Esophagus muscularis mucosa (tissue), 4 donors: ENCODE results near the gene DUXA. TPM values are rescaled to one million over a fixed set of nuclear protein-coding genes. Genes with fewer than 3 reads are reported as not detected.
"Not testable (repeated sequence)": the region's sequence is repeated elsewhere in the genome, so short reads cannot be mapped to it uniquely, and the experiment has no call there.

Experiments
- DNase-seq: peaks from one replicate; pipeline ENCODE4 v3.0.0-alpha.2; 2017; ENCODE audit errors: extremely low spot score
- H3K27ac ChIP-seq, 4 donors: fragments of 200-600 bp; sonication (generic); replicated peaks in 1 of 4; 1 replicate in 3 of 4; 2 replicates in 1 of 4; pipeline ENCODE4 v1.5.1; 2016 to 2019; ENCODE audit warnings: mild to moderate bottlenecking in 1 of 4
- H3K27me3 ChIP-seq, 4 donors: fragments of 200-600 bp; sonication (generic); one replicate each; pipeline versions ENCODE4 v1.5.1 to v1.6.0; 2016 to 2019
- H3K36me3 ChIP-seq, 4 donors: fragments of 200-600 bp; sonication (generic); one replicate each; pipeline ENCODE4 v1.5.1; 2016 to 2019
- H3K4me1 ChIP-seq, 4 donors: fragments of 200-600 bp; sonication (generic); one replicate each; pipeline ENCODE4 v1.5.1; 2016 to 2019
- H3K4me3 ChIP-seq, 4 donors: fragments of 200-600 bp; sonication (generic); 1 replicate in 2 of 4; 2 replicates in 2 of 4; pipeline ENCODE4 v1.5.1; 2016 to 2019; ENCODE audit warnings: mild to moderate bottlenecking in 4 of 4, moderate library complexity in 1 of 4
- H3K9me3 ChIP-seq, 4 donors: fragments of 200-600 bp; sonication (generic); 1 replicate in 3 of 4; 2 replicates in 1 of 4; pipeline ENCODE4 v1.5.1; 2016 to 2019
- EP300 ChIP-seq: sonication (generic); formaldehyde crosslinking; IDR thresholded peaks from one replicate; pipeline ENCODE4 v1.6.1; 2017; ENCODE audit warnings: antibody characterized with exemption
- POLR2A ChIP-seq: fragments of 450-650 bp; IDR thresholded peaks from one replicate; pipeline ENCODE4 v1.6.1; 2017; ENCODE audit warnings: antibody characterized with exemption, moderate library complexity, mild to moderate bottlenecking, low read depth
- POLR2AphosphoS5 ChIP-seq, 2 donors: sonication (generic); formaldehyde crosslinking; IDR thresholded peaks; one replicate each; pipeline ENCODE4 v1.6.1; 2017; ENCODE audit warnings: antibody characterized with exemption in 2 of 2
- WGBS: methylation state at CpG from one replicate; pipeline ENCODE4 v1.1.5; 2018; 5-methylcytosine and 5-hydroxymethylcytosine counted together
- intact Hi-C: fragments of 100-400 bp; cut with DNase I; formaldehyde crosslinking; loops from one replicate; pipeline ENCODE4 v1.15.1; 2023
- total RNA-seq, 4 donors: library from RNA; depleted of rRNA; stranded (reverse); fragments of >200 nt; gene quantifications; one replicate each; pipeline versions ENCODE4 v1.1.0 to v1.2.1, GENCODE V29; 2016
- TF ChIP-seq, protein P1 (sequence below), 3 experiments: fragments of 200-600 bp in 2 of 3; fragments of 450-650 bp in 1 of 3; sonication (generic) in 2 of 3; IDR thresholded peaks; one replicate each; pipeline ENCODE4 v1.5.1; 2017 to 2019; ENCODE audit warnings: antibody characterized with exemption in 3 of 3, mild to moderate bottlenecking in 2 of 3, moderate library complexity in 1 of 3

Gene DUXA
- total RNA-seq, result not detected

DNA sequence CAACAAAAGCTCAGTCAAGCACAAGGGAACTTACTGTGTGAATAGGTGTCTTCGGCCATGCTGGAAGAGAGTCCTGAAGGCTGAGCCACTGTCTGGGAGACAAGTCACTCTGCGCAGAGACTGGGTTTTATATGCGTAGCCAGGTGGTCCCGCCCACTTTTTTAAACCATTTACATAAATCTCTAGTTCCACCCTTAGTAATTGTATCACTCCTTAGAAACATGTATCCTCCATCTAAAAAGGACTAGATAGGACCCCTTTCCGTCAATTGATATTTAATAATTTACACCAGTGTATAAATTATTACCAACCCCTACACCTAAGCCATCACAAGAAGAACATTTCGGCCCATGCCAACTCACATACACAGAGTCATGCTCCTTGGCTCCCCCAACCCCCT, at the start of gene DUXA:
TSS of gene DUXA (minus strand) at position 101 of the 400 bp plus-strand sequence. CDS start at position 59, 42 bp downstream.
- DNase-seq, result no peak
- Histone ChIP-seq H3K4me1 (peaks cover 4 to 7% (median 6%) of the 10 kb centered on the region in 4 donors), H3K36me3 (no peaks in the 10 kb centered on the region), H3K4me3 (no peak within 1 kb of the TSS), H3K27me3 (no peaks in the 10 kb centered on the region), H3K9me3 (no peaks in the 10 kb centered on the region), H3K27ac (no peak within 1 kb of the TSS)
- TF ChIP-seq POLR2AphosphoS5 (IDR thresholded peaks at IDR 0.05) (no peak), POLR2A (no peak), EP300 (no peak)
- TF ChIP-seq, protein P1, sequence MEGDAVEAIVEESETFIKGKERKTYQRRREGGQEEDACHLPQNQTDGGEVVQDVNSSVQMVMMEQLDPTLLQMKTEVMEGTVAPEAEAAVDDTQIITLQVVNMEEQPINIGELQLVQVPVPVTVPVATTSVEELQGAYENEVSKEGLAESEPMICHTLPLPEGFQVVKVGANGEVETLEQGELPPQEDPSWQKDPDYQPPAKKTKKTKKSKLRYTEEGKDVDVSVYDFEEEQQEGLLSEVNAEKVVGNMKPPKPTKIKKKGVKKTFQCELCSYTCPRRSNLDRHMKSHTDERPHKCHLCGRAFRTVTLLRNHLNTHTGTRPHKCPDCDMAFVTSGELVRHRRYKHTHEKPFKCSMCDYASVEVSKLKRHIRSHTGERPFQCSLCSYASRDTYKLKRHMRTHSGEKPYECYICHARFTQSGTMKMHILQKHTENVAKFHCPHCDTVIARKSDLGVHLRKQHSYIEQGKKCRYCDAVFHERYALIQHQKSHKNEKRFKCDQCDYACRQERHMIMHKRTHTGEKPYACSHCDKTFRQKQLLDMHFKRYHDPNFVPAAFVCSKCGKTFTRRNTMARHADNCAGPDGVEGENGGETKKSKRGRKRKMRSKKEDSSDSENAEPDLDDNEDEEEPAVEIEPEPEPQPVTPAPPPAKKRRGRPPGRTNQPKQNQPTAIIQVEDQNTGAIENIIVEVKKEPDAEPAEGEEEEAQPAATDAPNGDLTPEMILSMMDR (IDR thresholded peaks at IDR 0.05), result no peak
- WGBS, result 86% methylated on average over 6 of the region's 6 CpGs
- intact Hi-C loops, result no loop called here

DNA sequence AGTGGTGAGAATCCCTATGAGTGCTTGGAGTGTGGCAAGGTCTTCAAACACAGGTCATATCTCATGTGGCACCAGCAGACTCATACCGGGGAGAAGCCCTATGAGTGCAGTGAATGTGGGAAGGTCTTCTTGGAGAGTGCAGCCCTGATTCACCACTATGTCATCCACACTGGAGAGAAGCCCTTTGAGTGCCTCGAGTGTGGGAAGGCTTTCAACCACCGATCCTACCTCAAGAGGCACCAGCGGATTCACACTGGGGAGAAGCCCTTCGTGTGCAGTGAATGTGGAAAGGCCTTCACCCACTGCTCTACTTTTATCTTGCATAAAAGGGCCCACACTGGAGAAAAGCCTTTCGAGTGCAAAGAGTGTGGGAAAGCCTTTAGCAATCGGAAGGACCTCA, 44.8 kb upstream of the DUXA start:
- no peak overlapping the region for H3K27ac ChIP-seq
- H3K9me3 ChIP-seq, result peaks cover 0 to 24% (median 13%) of the 10 kb centered on the region in 4 donors
- peaks cover 33 to 88% (median 72%) of the 10 kb centered on the region in 4 donors for H3K36me3 ChIP-seq
- no peak overlapping the region for H3K4me3 ChIP-seq
- no peak for TF ChIP-seq EP300
- no peak for TF ChIP-seq POLR2AphosphoS5 (IDR thresholded peaks at IDR 0.05)
- TF ChIP-seq POLR2A, result no peak
- TF ChIP-seq, protein P1 (IDR thresholded peaks at IDR 0.05), result no peak
- 93% methylated on average over 4 of the region's 7 CpGs for WGBS
- intact Hi-C loops, result no loop called here
- no peaks in the 10 kb centered on the region for H3K27me3 ChIP-seq
- no peak for DNase-seq
- H3K4me1 ChIP-seq, result no peaks in the 10 kb centered on the region

DNA sequence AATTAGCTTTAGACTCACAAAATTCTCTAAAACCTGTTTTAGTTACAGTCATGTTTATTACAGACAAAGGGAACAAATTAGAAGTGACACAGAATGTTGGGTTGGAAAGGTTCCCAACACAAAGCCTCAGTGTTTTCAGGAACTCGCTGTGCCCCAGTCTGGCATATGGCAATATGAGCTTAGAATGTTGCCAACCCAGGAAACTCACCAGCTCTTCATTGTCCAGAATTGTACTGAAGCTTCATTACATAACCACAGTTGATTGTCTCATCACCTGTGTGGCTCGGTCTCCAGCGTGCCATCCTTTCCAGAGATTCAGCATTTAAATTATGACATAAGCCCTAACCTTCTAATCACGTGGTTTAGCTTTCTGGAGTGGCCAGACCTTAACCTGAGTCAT, 43.1 kb upstream of the DUXA start:
- peaks cover 39 to 88% (median 77%) of the 10 kb centered on the region in 4 donors for H3K36me3 ChIP-seq
- DNase-seq, result no peak
- WGBS, result 99% methylated on average over 4 of the region's 4 CpGs
- intact Hi-C loops, result no loop called here
- H3K27me3 ChIP-seq, result no peaks in the 10 kb centered on the region
- H3K4me3 ChIP-seq, result no peak overlapping the region
- H3K27ac ChIP-seq, result no peak overlapping the region
- no peaks in the 10 kb centered on the region for H3K4me1 ChIP-seq
- H3K9me3 ChIP-seq, result peaks cover 0 to 24% (median 13%) of the 10 kb centered on the region in 4 donors
- TF ChIP-seq EP300 (no peak), POLR2A (no peak)

- no peak for TF ChIP-seq EP300
- TF ChIP-seq, protein P1 (IDR thresholded peaks at IDR 0.05), result no peak
- no peak for TF ChIP-seq POLR2A
- TF ChIP-seq POLR2AphosphoS5 (IDR thresholded peaks at IDR 0.05), result no peak
- Histone ChIP-seq H3K4me1 (peaks cover 0 to 10% (median 4%) of the 10 kb centered on the region in 4 donors), H3K36me3 (peaks cover 25 to 88% (median 72%) of the 10 kb centered on the region in 4 donors), H3K27ac (no peak overlapping the region), H3K4me3 (no peak overlapping the region), H3K9me3 (no peaks in the 10 kb centered on the region), H3K27me3 (no peaks in the 10 kb centered on the region)
- DNase-seq, result no peak
- intact Hi-C loops, result no loop called here
- WGBS, result 87% methylated on average over 5 of the region's 5 CpGs
Observed at GRCh38 chr19:57202160-57202559, 34.9 kb upstream of the DUXA start.

- not testable (repeated sequence) for H3K27ac ChIP-seq, H3K27me3 ChIP-seq, H3K9me3 ChIP-seq, DNase-seq, H3K4me3 ChIP-seq
- peaks cover 10 to 26% (median 16%) of the 10 kb centered on the region in 4 donors for H3K4me1 ChIP-seq
- 92% methylated on average over 6 of the region's 6 CpGs for WGBS
- H3K36me3 ChIP-seq, result peaks cover 38 to 96% (median 88%) of the 10 kb centered on the region in 4 donors
- intact Hi-C loops, result loop anchor here (10.0 kb wide), 1 partner anchor 957 kb away; the partner anchor contains the start of gene ZNF329
Observed at GRCh38 chr19:57197874-57198273, 30.6 kb upstream of the DUXA start.

GRCh38 chr19:57192993-57193392, 25.7 kb upstream of the DUXA start:
- WGBS, result 82% methylated on average over 5 of the region's 5 CpGs
- Histone ChIP-seq H3K36me3 (peaks cover 36 to 54% (median 46%) of the 10 kb centered on the region in 4 donors), H3K27me3 (no peaks in the 10 kb centered on the region), H3K4me3 (peak overlapping the region; percentile 67 to 97 (median 92)), H3K9me3 (no peaks in the 10 kb centered on the region), H3K4me1 (peaks cover 20 to 32% (median 28%) of the 10 kb centered on the region in 4 donors), H3K27ac (no peak overlapping the region)
- peak; percentile 8 for DNase-seq
- no peak for TF ChIP-seq EP300
- no peak for TF ChIP-seq POLR2A
- no peak for TF ChIP-seq POLR2AphosphoS5 (IDR thresholded peaks at IDR 0.05)
- intact Hi-C loops, result loop anchor here (10.0 kb wide), 1 partner anchor 962 kb away; the partner anchor contains the start of gene ZNF329
